T-helper 17 cell (primary cell): ENCODE results near the gene MRPL32. TPM values are rescaled to one million over a fixed set of nuclear protein-coding genes. Genes with fewer than 3 reads are reported as not detected.

Experiments used
- ATAC-seq: fragments of 150-1000 bp; cut with Tn5 transposase; 2 replicates; pipeline ENCODE4 v1.10.0; 2021; ENCODE audit warnings: mild to moderate bottlenecking, moderate library complexity
- DNase-seq, 3 donors: peaks; one replicate each; pipeline versions ENCODE4 v3.0.0 to v3.0.0-alpha.2; 2020 to 2021
- H3K9me3 ChIP-seq: one replicate; pipeline ENCODE4 v1.7.0; 2013; ENCODE audit warnings: low read length, mild to moderate bottlenecking; ENCODE audit not compliant: control insufficient read depth, poor library complexity, severe bottlenecking
- H3K27ac Mint-ChIP-seq: one replicate; pipeline ENCODE4 v1.8.0; 2022; ENCODE audit warnings: mild to moderate bottlenecking, moderate library complexity, mixed read lengths
- H3K27me3 Mint-ChIP-seq: one replicate; pipeline ENCODE4 v1.8.0; 2022; ENCODE audit warnings: mixed read lengths
- H3K36me3 Mint-ChIP-seq: one replicate; pipeline ENCODE4 v1.8.0; 2022; ENCODE audit warnings: low read depth, mixed read lengths
- H3K4me1 Mint-ChIP-seq: one replicate; pipeline ENCODE4 v1.8.0; 2022; ENCODE audit warnings: mild to moderate bottlenecking, mixed read lengths
- H3K4me3 Mint-ChIP-seq: one replicate; pipeline ENCODE4 v1.8.0; 2022; ENCODE audit warnings: mild to moderate bottlenecking, moderate library complexity, mixed read lengths
- total RNA-seq, 4 donors: library from RNA in 2 of 4; stranded (reverse) in 2 of 4; gene quantifications; one replicate each; pipeline ENCODE4 v1.2.3 and lab custom pipeline; 2022 to 2026

The MRPL32 gene
- total RNA-seq, 2 donors from 2014 or later, result 31.1 to 39.1 TPM

DNA sequence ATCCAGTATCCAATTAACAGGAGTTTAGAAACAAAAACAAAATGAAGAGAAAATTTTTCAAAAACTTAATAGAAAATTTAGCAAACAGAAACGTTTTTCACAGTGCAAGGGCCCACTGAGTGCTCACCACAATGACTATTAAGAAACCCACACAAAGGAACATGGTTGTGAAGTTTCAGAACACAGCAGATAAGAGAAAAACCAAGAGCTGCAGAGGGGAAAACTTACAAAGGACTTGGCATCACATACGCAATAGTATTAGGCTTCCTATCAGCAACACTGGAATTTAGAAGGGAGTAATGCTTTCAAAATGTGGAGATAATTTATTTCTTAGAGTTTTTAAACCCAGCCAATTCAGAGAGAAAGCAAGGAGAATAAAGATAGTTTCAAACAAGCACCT, 18.6 kb upstream of the MRPL32 start:
- no peak overlapping the region for H3K4me3 Mint-ChIP-seq
- ATAC-seq (no peak), DNase-seq (no peak)
- peak overlapping the region; percentile 82 for H3K27ac Mint-ChIP-seq
- no peaks in the 10 kb centered on the region for H3K36me3 Mint-ChIP-seq
- peaks cover 9% of the 10 kb centered on the region for H3K4me1 Mint-ChIP-seq
- no peaks in the 10 kb centered on the region for H3K9me3 ChIP-seq
- H3K27me3 Mint-ChIP-seq, result no peaks in the 10 kb centered on the region

DNA sequence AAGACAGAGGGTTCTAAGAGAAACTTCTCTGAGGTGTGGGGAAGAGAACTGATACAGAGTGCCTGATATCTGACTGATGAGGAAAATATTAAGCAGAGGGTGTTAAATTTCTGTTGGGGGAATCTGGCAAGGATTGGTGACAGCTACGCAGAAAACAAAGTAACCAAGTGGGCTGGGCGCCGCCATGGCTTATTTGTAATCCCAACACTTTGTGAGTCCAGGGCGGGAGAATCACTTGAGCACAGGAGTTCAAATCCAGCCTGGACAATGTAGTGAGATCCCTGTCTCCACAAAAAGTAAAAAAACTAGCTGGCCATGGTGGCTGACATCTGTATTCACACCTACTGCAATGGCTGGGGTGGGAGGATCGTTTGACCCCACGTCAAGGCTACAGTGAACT, 18.2 kb upstream of the MRPL32 start:
- ATAC-seq (no peak), DNase-seq (no peak)
- H3K9me3 ChIP-seq, result no peaks in the 10 kb centered on the region
- Mint-ChIP-seq H3K36me3 (no peaks in the 10 kb centered on the region), H3K4me1 (peaks cover 9% of the 10 kb centered on the region), H3K27me3 (no peaks in the 10 kb centered on the region), H3K4me3 (no peak overlapping the region), H3K27ac (peak overlapping the region; percentile 82)

DNA sequence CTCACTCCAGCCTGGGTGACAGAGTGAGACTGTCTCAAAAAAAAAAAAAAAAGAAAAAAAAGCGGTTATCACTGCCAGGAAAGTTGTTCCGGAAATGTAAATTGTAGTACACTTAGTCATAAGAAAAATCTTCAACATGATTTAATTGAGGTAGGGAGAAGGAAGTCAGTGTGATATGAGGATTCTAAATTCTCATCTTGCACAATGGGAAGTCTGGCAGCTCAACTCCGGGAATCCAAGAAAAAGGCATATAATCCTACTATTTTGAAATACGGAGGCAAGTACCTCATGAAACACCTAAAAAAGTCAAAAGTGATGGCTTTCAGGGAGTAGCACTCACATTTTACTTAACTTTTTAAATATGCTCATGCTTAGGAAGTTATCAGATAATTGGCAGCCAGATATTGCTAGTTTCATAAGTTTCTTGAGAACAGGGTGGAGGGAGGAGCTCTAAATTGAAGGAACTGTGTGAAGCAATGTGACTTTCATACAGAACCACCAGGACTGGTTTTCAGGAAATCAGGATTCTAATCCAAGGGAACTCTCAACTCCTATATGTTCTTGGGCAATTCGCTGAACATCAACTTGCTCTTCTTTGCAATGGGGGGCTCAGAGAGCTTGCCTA, 17.6 kb upstream of the MRPL32 start:
- Mint-ChIP-seq H3K27me3 (no peaks in the 10 kb centered on the region), H3K4me1 (peaks cover 9% of the 10 kb centered on the region), H3K36me3 (no peaks in the 10 kb centered on the region)

DNA sequence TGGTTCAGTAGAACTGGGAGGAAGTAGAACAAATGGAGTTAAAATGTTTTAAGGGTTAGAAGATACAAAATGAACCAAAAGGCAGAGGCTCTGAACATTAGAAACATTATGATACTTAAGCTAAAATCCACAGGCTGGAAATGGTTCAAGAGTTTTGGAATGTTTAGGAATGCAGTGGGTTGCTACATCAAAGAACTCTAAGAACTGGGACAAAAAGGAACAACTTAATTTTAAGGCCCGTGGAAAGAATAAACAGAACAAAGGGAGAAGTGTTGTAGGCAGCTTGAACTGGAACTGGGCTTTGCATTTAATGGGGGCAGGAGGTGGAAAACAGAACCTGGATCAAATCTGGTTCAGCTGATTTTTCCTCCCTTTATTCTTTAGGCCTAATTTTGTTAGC, 16.8 kb upstream of the MRPL32 start:
- H3K9me3 ChIP-seq, result no peaks in the 10 kb centered on the region
- ATAC-seq (no peak), DNase-seq (no peak)
- Mint-ChIP-seq H3K36me3 (peaks cover 5% of the 10 kb centered on the region), H3K27me3 (no peaks in the 10 kb centered on the region), H3K4me1 (peaks cover 9% of the 10 kb centered on the region), H3K4me3 (no peak overlapping the region), H3K27ac (peak overlapping the region; percentile 21)

More for the DNA sequence above, 17.6 kb upstream of the MRPL32 start:
- DNase-seq (no peak), ATAC-seq (no peak)
- Mint-ChIP-seq H3K4me3 (no peak overlapping the region), H3K27ac (peak overlapping the region; percentile 32)
- H3K9me3 ChIP-seq, result no peaks in the 10 kb centered on the region

DNA sequence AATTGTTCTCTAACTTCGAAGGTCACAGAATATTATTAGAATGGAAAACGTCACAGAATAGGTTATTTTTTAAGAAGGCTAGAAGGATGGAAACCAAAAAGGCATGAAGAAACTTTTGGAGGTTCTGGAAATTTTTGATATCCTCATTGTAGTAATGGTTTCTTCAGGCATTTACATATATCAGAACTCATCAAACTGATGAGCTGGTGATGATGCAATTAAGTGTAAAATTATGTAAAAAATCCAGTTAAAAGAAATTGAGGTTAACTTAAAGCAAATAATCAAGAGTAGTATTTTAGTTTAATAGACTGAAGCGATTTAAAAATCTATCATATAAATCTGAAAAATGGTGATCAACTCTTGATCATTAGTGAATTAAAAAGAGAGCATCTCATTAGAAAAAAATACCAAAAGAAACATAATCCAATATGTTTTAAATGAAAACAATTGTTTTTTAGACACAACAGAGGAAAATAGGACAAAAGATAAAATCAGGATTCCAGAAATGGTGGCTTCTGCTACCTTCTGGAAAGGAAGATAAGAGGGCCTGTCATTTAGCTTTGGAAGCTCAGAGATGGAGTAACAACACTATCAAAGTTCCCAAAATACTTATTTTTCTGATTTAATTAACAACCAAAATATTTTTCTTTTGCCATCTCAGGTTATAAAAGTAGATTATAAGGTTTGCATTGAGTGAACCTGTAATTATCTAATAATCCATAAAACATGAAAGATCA, 10.0 kb upstream of the MRPL32 start:
- no peaks in the 10 kb centered on the region for H3K27me3 Mint-ChIP-seq
- ATAC-seq, result no peak
- H3K36me3 Mint-ChIP-seq, result peaks cover 8% of the 10 kb centered on the region
- DNase-seq, result no peak
- H3K4me1 Mint-ChIP-seq, result peaks cover 14% of the 10 kb centered on the region
- no peaks in the 10 kb centered on the region for H3K9me3 ChIP-seq
- no peak overlapping the region for H3K4me3 Mint-ChIP-seq
- H3K27ac Mint-ChIP-seq, result no peak overlapping the region

DNA sequence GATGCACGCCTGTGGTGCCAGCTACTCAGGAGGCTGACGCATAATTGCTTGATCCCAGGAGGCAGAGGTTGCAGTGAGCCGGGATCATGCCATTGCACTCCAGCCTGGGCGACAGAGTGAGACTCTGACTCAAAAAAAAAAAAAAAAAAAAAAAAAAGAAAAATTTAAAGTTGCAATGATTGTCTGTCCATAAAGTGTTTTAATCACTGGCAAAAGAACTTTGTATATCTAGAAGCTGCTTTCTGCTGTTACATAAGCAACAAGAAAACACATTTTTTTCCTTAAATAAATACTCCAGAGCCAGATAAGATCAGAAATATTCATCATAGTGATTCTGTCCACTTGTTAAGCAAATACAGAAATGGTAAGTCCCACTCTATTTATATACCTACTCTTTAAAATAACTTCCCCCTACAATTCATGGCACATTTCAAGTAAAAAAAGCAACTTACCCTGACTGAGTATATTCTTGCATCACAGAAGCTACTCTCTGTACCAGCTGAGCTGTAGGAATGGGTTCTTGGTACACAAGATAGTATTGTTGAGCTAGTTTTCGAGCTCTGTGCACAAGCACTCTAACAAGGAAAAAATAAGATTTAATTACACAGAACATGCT, 7.8 kb upstream of the MRPL32 start:
- DNase-seq, result no peak
- H3K9me3 ChIP-seq, result no peaks in the 10 kb centered on the region
- Mint-ChIP-seq H3K36me3 (peaks cover 8% of the 10 kb centered on the region), H3K4me3 (no peak overlapping the region), H3K4me1 (peaks cover 24% of the 10 kb centered on the region), H3K27ac (peak overlapping the region; percentile 63), H3K27me3 (no peaks in the 10 kb centered on the region)
- no peak for ATAC-seq

DNA sequence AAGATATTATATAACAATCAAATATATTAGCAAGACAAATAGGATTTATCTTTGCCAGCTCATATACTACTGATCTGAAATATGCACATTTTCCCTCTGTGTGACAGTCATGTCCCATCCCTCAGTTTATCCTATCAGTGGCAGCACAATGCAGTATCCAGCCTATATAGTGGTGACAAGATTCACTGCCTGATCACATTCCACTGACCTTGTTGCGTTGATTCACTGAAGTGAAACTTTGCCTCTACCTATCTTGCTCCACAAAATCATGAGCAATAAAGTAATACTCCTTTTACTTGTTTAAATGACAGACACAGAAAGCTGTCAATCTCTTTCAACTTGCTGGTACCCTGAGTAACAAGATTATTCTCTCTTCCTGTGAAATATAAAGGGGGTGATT, 6.5 kb upstream of the MRPL32 start:
- Mint-ChIP-seq H3K4me3 (no peak overlapping the region), H3K27ac (peak overlapping the region; percentile 63), H3K27me3 (no peaks in the 10 kb centered on the region), H3K36me3 (peaks cover 3% of the 10 kb centered on the region), H3K4me1 (peaks cover 30% of the 10 kb centered on the region)
- no peaks in the 10 kb centered on the region for H3K9me3 ChIP-seq
- ATAC-seq (no peak), DNase-seq (no peak)

DNA sequence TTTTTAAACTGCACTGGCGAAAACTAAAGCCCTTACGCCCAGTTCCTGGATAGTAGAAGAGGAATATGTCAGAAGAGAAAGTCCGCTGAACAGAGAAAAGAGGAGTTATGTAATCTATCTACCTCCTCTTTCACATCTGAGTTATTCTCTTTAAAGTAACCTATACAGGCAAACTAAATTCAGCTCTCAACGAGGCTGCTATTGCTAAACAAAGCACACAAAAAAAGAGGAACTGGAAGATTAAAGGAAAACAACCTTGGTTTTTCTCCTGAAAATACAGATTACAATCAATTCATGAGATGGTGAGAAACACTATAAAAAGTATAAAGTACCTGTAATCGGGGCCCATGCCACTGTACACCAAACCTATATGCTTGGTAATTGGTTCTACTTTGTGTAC, 6.0 kb upstream of the MRPL32 start:
- H3K9me3 ChIP-seq, result no peaks in the 10 kb centered on the region
- peaks cover 3% of the 10 kb centered on the region for H3K36me3 Mint-ChIP-seq

DNA sequence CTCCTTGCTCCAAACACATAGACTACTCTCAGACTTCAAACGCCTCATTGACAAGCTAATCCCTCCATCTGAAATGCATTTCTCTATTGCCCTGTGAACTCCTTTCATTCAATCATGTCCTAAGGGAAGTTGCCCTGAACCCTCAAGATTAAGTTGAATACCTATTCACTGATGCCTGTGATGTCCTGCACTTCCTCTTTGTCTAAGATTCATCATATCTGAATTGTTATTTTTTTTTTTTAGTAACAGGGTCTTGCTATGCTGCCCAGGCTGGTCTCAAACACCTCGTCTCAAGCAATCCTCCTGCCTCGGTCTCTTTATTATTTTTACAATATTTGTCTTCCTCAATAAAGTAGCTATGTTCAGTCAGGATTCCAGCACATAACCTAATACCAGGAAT, 3.4 kb upstream of the MRPL32 start:
- H3K9me3 ChIP-seq, result no peaks in the 10 kb centered on the region
- Mint-ChIP-seq H3K27me3 (no peaks in the 10 kb centered on the region), H3K4me1 (peaks cover 42% of the 10 kb centered on the region), H3K4me3 (no peak overlapping the region), H3K36me3 (peaks cover 4% of the 10 kb centered on the region), H3K27ac (peak overlapping the region; percentile 98)
- ATAC-seq, result no peak
- DNase-seq, result no peak

More for the DNA sequence above, 6.0 kb upstream of the MRPL32 start:
- no peak overlapping the region for H3K4me3 Mint-ChIP-seq
- ATAC-seq (no peak), DNase-seq (no peak)
- peaks cover 28% of the 10 kb centered on the region for H3K4me1 Mint-ChIP-seq
- H3K27ac Mint-ChIP-seq, result no peak overlapping the region
- H3K27me3 Mint-ChIP-seq, result no peaks in the 10 kb centered on the region

DNA sequence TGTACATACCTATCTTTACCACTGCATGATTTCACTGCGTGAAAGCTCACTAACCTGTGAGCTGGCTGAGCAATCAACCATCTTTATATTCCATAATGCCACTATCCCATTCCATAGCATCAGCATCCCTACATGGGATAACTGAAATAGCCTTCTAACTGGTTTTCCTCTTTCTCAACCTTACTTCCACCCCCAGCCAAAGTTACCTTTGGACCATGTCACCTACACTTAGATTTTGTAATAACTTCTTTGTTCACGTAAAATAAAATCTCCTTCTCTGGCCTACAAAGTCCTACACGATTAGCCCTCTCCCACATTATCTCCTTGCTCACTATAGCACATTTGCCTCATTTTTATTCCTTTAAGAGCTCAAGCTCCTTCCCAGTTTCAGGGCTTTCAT, 2.7 kb upstream of the MRPL32 start:
- no peaks in the 10 kb centered on the region for H3K9me3 ChIP-seq
- H3K4me1 Mint-ChIP-seq, result peaks cover 46% of the 10 kb centered on the region
- H3K27me3 Mint-ChIP-seq, result no peaks in the 10 kb centered on the region
- no peak for DNase-seq
- peaks cover 4% of the 10 kb centered on the region for H3K36me3 Mint-ChIP-seq
- H3K4me3 Mint-ChIP-seq, result peak overlapping the region; percentile 81
- ATAC-seq, result no peak
- H3K27ac Mint-ChIP-seq, result peak overlapping the region; percentile 98

DNA sequence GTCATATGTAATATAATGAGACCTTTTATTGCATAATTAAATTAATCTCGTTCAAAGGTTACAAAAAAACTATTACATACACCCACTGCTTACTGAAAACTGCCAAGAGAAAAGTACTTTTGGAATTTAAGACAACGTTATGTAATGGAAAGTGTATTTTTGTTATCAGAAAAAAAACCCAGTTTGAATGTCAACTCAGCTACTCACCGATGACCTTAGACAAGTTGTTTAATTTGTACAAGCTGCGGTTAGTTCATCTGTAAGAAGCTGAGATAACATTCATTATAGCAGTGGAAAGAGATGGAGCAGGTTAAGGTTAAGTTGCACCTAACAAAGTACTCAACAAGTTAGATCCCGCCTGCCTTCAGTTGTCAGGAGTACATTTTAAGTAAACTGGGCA, 1.3 kb upstream of the MRPL32 start:
- peaks cover 6% of the 10 kb centered on the region for H3K36me3 Mint-ChIP-seq
- peaks cover 37% of the 10 kb centered on the region for H3K4me1 Mint-ChIP-seq
- peak overlapping the region; percentile 100 for H3K4me3 Mint-ChIP-seq
- H3K27me3 Mint-ChIP-seq, result no peaks in the 10 kb centered on the region
- no peaks in the 10 kb centered on the region for H3K9me3 ChIP-seq
- ATAC-seq (no peak), DNase-seq (no peak)
- H3K27ac Mint-ChIP-seq, result peak overlapping the region; percentile 98

DNA sequence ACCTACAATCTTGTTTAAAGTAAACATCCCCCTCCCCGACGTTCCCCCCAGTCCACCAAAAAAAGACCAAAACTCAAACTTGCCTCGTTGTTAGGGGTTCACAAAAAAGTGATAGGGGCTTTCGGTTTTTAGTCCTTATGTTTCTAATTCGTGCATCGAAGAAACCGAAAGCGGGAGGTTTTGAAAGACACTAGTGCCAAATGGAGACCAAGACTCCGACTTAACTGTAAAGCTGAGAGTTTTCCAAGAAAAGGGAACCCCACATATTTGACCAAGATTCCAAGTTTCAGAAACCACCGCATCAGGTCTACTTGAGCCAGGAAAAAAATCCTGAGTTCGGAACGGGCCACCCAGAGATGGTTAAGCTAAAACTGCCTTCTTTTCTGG, 736 bp upstream of the MRPL32 start:
- Mint-ChIP-seq H3K27me3 (no peaks in the 10 kb centered on the region), H3K36me3 (peaks cover 6% of the 10 kb centered on the region), H3K4me3 (peak overlapping the region; percentile 100), H3K4me1 (peaks cover 37% of the 10 kb centered on the region), H3K27ac (peak overlapping the region; percentile 98)
- ATAC-seq (no peak), DNase-seq (no peak)
- no peaks in the 10 kb centered on the region for H3K9me3 ChIP-seq

DNA sequence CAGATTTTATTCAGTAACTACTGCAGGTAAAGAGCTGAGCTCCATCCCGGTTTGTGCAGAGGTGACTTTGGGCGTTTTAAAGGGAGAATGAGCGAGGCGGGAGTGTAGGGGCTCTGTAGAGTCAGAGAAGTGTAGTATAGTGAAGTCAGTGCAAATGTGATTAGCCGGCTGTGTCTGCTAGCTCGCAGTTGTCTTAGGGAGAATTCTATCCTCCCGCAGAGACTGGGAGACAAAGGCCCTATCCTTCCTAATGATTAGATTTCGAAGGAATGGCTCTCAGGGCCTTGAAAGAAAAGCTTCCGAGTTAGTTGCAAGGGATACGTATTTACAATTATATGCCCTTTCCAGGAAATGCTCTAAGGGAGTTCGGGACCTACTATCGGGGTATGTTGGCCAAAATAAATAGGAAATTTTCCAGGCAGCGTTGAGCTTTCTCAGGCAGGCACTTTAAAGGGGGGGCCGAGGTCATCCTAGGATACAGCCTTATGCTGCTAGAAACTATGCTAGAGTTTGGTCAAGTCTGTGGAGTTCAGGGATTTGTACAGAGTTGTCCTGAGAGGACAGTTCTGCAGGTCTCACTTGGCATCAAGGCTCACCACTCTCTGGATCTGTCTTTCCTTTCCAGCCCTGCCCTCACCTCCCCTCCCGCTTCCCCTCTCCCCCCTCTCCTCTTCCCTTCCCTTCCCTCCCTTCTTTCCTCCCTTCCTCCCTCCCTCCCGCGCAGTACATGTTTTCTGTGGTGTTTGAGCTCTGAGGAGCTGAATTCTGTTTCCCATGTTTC, 825 bp downstream of the MRPL32 start:
- peaks cover 40% of the 10 kb centered on the region for H3K4me1 Mint-ChIP-seq
- peaks cover 9% of the 10 kb centered on the region for H3K36me3 Mint-ChIP-seq
- H3K27ac Mint-ChIP-seq, result peak overlapping the region; percentile 98
- peak overlapping the region; percentile 100 for H3K4me3 Mint-ChIP-seq
- ATAC-seq (no peak), DNase-seq (no peak)
- H3K27me3 Mint-ChIP-seq, result no peaks in the 10 kb centered on the region
- no peaks in the 10 kb centered on the region for H3K9me3 ChIP-seq
